Measurements from ENCODE around the gene KLC3. TPM values are rescaled to one million over a fixed set of nuclear protein-coding genes. Genes with fewer than 3 reads are reported as not detected.

KLC3 gene
- total RNA-seq, 2 experiments from 2014 or later, result not detected

DNA sequence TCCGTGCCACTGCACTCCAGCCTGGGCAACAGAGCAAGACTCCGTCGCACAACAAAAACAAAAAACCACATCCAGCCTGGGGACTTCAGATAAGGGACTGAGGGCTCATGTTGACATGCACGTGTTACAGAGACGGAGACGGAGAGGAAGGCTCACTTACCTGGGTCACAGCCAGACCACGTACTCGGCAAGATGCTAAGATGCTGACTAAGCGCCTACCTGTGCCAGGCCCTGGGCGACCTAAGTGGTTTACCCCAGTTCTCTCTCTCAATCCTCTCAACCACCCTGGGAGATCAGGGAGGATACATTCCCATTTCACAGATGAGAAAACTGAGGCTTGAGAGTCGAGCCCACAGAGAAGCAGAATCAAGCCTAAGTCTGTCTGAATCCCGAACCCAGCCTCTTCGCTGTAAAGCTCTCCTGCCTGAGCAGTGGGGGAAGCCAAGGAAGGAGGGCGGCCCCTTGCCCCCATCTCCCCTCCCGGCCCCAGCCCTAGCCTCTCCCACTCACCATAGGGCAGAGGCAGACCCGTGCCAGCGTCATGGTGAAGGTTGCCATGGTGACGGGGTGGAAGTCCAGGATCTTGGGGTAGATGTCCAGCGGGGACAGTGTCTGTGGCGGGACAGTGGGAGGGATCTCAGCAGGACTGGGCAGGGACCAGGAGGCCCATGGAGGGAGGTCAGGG lies 16.4 kb downstream of the KLC3 start:
- peaks cover 2% of the 10 kb centered on the region for H3K4me1 Mint-ChIP-seq
- ATAC-seq, result no peak
- H3K36me3 Mint-ChIP-seq, result peaks cover 8% of the 10 kb centered on the region
- H3K9me3 Mint-ChIP-seq (ENCODE audit: low read depth), result no peaks in the 10 kb centered on the region
- no peak overlapping the region for H3K4me3 Mint-ChIP-seq
- CTCF ChIA-PET, result no interaction called here
- no peak overlapping the region for H3K27ac Mint-ChIP-seq
- no peaks in the 10 kb centered on the region for H3K27me3 Mint-ChIP-seq
- DNase-seq, result no peak

DNA sequence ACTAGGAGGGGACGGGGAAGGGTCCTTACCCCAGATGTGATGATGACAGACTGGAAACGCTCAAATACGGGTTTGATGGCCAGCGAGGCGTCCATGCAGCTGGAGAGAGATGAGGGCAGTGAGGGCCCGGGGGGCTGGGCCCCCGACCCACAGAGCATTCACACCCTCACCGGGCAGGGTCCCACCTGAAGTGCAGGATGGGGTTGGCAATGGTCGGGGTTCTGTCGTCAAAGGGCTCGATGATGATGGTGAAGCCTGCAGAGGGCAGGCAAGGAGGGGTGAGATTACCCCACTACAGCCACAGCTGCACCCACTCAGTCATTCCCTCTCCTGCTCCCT lies 16.9 kb downstream of the KLC3 start:
- no peak for ATAC-seq
- no peak overlapping the region for H3K4me3 Mint-ChIP-seq
- no peak overlapping the region for H3K27ac Mint-ChIP-seq
- H3K4me1 Mint-ChIP-seq, result peaks cover 2% of the 10 kb centered on the region
- CTCF ChIA-PET, result no interaction called here
- H3K36me3 Mint-ChIP-seq, result peaks cover 8% of the 10 kb centered on the region
- DNase-seq, result no peak
- no peaks in the 10 kb centered on the region for H3K9me3 Mint-ChIP-seq (ENCODE audit: low read depth)
- no peaks in the 10 kb centered on the region for H3K27me3 Mint-ChIP-seq

DNA sequence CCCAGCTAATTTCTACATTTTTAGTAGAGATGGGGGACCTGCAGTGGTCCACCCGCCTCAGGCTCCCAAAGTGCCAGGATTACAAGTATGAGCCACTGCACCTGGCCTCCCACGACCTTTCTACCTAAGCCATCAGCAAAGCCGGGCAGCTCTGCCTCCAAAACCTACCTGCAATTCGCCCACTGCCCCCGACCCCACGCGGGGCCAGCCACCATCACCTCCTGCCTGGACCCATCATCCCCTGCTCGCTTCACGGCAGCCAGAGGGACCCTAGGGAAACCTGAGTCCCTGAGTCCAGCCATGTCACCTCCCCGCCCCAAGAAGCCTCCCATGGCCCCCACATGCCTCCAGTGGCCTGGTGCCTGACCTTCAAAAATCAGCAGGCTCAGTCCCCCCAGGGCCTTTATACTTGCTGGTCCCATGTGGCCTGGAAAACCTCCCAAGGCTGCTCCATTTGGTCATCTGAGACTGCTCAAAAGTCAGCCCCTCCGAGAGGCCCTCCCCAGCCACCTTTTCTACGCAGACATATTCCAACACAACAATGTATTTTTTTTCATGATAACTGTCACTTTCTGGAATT lies 17.8 kb downstream of the KLC3 start:
- ATAC-seq (no peak), DNase-seq (no peak)
- Mint-ChIP-seq H3K36me3 (peaks cover 8% of the 10 kb centered on the region), H3K27ac (no peak overlapping the region), H3K4me3 (no peak overlapping the region), H3K4me1 (peaks cover 2% of the 10 kb centered on the region), H3K27me3 (no peaks in the 10 kb centered on the region), H3K9me3 (ENCODE audit: low read depth) (no peaks in the 10 kb centered on the region)
- CTCF ChIA-PET, result no interaction called here

DNA sequence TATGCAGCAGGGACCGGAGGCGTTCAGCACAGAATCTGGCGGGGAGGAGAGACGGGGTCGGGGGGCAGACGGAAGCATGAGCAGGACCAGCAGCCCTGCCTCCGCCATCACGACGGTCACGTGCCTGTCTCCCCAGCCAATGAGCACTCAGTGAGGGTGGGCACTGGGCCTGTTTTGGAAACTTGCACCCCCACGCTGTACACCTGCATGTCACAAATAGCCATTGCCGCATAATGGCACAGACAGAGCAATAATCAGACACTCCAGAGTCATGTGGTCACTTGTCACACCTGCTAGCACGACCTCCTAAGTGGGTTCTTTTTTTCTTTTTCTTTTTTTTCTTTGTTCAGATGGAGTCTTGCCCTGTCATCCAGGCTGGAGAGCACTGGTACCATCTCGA lies 21.1 kb downstream of the KLC3 start:
- CTCF ChIA-PET, result no interaction called here
- Mint-ChIP-seq H3K4me3 (no peak overlapping the region), H3K27ac (no peak overlapping the region), H3K9me3 (ENCODE audit: low read depth) (no peaks in the 10 kb centered on the region), H3K36me3 (peaks cover 2% of the 10 kb centered on the region), H3K27me3 (no peaks in the 10 kb centered on the region), H3K4me1 (peaks cover 2% of the 10 kb centered on the region)
- no peak for ATAC-seq
- DNase-seq, result no peak

DNA sequence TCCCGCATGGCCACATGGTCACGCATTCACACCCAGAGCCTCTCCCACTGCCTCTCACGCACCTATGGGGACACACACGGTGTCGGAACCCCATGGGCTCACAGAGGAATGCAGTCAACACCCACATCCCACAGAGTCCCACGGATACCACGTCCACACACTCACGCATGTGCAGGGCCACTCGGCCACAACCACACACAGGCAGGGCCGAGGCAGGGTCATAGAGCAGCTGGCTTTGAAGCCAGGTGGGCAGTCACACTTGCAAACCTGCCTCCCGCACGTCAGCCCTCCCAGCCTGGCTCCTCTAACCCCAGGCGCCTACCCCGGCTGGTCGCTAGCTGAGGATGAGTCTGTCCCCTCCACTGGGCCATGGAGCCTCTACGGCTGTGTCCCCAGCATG lies 21.7 kb downstream of the KLC3 start:
- H3K36me3 Mint-ChIP-seq, result peaks cover 2% of the 10 kb centered on the region
- no peak for ATAC-seq

DNA sequence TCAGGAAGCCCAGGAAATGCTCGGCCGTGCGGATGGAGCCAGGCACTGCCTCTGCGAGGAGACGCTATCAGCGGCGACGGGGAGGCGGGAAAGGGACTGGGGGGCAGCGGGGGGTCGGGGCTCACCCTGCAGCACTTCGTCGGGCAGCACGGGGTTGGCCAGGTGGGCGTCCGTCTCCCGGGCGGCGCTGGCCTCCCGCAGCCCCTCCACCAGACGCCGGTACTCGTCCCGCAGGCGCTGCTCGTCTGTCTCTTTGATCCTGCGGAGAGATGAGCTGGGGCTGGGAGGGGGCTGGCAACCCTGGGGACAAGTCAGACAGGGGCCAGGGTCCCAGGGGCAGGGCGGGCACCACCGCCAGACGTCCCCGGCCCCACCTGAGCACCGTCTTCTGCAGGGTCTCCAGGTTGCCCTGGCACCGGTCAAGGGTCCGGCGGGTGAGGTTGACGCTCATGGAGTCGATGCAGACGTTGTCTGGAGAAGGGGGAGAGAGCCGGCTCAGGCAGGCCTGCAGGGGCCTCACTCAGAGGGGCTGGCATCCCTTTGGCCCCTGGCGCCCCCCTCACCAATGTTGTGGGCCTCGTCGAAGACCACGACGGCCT lies 23.4 kb downstream of the KLC3 start:
- Mint-ChIP-seq H3K27ac (no peak overlapping the region), H3K9me3 (ENCODE audit: low read depth) (no peaks in the 10 kb centered on the region), H3K36me3 (peaks cover 2% of the 10 kb centered on the region), H3K4me3 (no peak overlapping the region), H3K4me1 (peaks cover 10% of the 10 kb centered on the region), H3K27me3 (no peaks in the 10 kb centered on the region)
- DNase-seq (no peak), ATAC-seq (no peak)
- CTCF ChIA-PET, result no interaction called here

More for the DNA sequence above, 21.7 kb downstream of the KLC3 start:
- DNase-seq, result no peak
- Mint-ChIP-seq H3K27me3 (no peaks in the 10 kb centered on the region), H3K9me3 (ENCODE audit: low read depth) (no peaks in the 10 kb centered on the region), H3K27ac (no peak overlapping the region), H3K4me3 (no peak overlapping the region), H3K4me1 (peaks cover 2% of the 10 kb centered on the region)
- CTCF ChIA-PET, result no interaction called here

DNA sequence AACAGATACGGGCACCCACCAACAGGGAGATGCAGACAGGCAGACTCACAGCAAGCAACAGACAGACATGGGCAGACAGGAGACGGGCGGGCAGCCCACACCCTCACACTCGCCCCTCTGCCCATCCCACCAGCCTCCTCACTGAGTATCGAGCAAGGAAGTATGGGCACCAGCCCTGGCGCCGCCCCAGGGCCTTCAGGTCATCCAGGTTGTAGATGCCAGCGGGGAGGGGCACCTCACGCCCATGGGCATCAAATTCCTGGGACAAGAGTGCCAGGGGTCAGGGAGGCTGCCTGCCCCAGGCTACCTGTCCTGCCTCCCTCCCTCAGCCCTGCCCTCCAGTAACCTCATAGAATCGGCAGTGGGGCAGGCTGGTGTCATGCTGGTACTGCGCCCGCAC lies 24.1 kb downstream of the KLC3 start:
- Mint-ChIP-seq H3K4me1 (peaks cover 11% of the 10 kb centered on the region), H3K36me3 (peaks cover 2% of the 10 kb centered on the region), H3K27ac (no peak overlapping the region), H3K4me3 (no peak overlapping the region), H3K9me3 (ENCODE audit: low read depth) (no peaks in the 10 kb centered on the region), H3K27me3 (no peaks in the 10 kb centered on the region)
- DNase-seq, result no peak
- CTCF ChIA-PET, result no interaction called here
- ATAC-seq, result no peak

DNA sequence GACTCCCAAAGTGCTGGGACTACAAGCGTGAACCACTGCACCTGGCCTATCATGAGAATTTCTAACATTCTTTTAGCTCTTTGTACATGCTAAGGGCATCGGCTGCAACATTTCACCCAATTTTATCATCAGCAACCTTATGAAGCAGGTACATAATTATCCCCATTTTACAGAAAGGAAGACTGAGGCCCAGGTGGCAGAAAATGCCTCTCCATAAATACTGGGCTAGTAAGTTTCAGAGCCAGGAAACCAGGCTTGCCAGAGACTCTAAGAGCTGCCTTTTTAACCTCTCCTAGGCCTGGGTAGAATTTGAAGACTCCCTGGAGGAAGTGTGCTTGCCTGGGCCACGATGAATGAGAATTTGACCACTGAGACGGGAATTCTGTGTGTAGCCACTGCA lies 27.6 kb downstream of the KLC3 start:
- Mint-ChIP-seq H3K4me3 (no peak overlapping the region), H3K9me3 (ENCODE audit: low read depth) (no peaks in the 10 kb centered on the region), H3K36me3 (no peaks in the 10 kb centered on the region), H3K27me3 (no peaks in the 10 kb centered on the region), H3K27ac (no peak overlapping the region), H3K4me1 (peaks cover 20% of the 10 kb centered on the region)
- CTCF ChIA-PET, result no interaction called here
- no peak for DNase-seq
- ATAC-seq, result no peak

DNA sequence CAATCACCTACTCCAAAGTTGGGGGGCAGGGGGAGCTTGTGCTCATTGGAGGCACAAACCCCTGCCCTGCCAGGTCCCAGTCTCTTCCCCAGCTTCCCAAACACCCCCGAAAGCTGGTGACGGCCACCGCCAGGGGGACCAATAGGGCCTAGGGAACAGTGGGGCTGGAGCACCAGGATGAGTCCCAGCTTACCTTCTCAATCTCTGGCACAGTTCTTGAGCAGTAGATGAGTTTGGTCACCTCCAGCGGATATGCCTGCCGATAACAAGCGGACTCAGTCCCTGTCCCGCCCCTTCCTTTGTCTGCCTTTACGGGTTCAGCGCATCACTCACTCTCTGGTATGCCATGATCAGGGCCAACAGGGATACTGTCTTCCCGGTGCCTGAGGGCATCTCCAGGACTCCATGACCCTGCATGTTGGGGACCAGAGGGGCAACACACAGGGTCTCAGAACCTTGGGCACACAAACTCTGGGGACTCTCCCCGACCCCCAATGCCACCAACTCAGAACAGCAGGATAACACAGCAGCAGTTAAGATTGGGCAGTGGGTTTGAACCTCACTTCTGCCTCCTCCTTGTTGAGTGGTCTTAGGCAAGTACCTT lies 28.3 kb downstream of the KLC3 start:
- Mint-ChIP-seq H3K4me1 (peaks cover 20% of the 10 kb centered on the region), H3K27ac (no peak overlapping the region), H3K9me3 (ENCODE audit: low read depth) (no peaks in the 10 kb centered on the region), H3K27me3 (no peaks in the 10 kb centered on the region), H3K36me3 (no peaks in the 10 kb centered on the region), H3K4me3 (peak overlapping the region; percentile 46)
- CTCF ChIA-PET, result no interaction called here
- DNase-seq, result no peak
- no peak for ATAC-seq

DNA sequence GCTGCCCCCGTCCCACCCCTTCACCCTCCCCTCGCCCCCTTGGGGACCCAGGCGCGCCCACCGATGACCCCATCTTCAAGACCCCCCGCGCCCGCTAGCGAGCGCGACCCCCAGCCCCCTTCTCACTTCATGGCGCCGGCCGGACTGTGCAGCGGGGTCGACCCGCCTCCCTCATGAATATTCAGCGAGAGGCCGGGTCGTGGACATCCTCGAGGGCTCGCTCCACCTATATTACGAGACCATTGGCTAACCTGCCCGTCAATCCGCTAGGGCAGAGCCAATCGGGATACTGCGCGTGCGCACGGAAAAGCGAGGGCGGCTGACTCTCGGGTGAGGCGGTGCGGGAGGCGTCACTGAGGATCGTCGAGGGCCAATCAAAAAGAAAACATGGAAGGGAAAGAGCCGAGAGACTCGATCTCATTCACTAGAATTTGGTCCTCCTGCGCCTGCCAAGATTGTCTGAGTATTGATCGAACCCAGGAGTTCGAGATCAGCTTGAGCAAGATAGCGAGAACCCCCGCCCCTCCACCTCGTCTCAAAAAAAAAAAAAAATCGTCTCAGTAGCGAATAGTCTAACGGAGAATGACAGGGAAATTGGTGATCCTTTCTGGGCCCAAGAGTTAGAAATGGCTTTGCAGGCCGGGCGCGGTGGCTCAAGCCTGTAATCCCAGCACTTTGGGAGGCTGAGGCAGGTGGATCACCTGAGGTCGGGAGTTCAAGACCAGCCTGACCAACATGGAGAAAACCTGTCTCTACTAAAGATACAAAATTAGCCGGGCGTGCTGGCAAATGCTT lies 30.1 kb downstream of the KLC3 start, which contains the start of gene ERCC2:
TSS of gene ERCC2 (minus strand) at position 164 of the 795 bp plus-strand sequence. CDS start at position 131, 33 bp downstream.
- H3K4me1 Mint-ChIP-seq, result peaks cover 20% of the 10 kb centered on the region
- no peaks in the 10 kb centered on the region for H3K36me3 Mint-ChIP-seq
- peak within 1 kb of the TSS; percentile 99 for H3K27ac Mint-ChIP-seq
- CTCF ChIA-PET, result interaction anchor here (0.8 to 1.4 kb wide), 5 partner anchors 18 to 188 kb away, joined by 3 to 4 read pairs (median 4); no protein-coding TSS in a partner anchor
- H3K27me3 Mint-ChIP-seq, result no peaks in the 10 kb centered on the region
- no peaks in the 10 kb centered on the region for H3K9me3 Mint-ChIP-seq (ENCODE audit: low read depth)
- peak; percentile 100 for DNase-seq
- peak within 1 kb of the TSS; percentile 80 for H3K4me3 Mint-ChIP-seq
- peak; percentile 99 for ATAC-seq

DNA sequence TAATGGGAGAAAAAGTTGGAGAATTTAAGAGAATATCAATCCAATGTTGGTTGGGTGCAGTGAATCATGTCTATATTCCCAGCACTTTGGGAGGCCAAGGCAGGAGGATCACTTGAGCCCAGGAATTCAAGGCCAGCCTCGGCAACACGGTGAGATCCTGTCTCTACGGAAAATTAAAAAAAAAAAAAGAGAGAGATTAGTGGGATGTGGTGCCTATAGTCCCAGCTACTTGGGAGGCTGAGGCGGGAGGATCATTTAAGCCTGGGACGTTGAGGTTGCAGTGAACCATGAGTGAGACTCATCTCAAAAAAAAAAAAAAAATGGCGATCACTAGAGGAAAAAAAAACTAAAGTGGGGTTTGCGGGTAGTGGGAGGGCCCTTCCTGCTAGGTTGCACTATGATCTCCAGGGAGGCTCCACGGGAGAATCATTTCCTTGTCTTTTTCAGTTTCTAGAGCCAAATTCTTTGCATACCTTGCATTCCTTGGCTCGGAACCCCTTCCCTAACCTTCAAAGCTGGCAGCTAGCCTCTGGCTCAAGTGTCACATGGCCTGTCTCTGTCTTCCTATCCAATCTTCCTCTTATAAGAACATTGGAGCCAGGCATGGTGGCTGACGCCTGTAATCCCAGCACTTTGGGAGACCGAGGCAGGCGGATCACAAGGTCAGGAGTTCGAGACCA lies 35.6 kb downstream of the KLC3 start:
- ATAC-seq (no peak), DNase-seq (no peak)
- H3K27ac Mint-ChIP-seq, result no peak overlapping the region
- H3K4me1 Mint-ChIP-seq, result peaks cover 4% of the 10 kb centered on the region
- CTCF ChIA-PET, result interaction anchor here (1.6 kb wide), 1 partner anchor 64 kb away, joined by 3 read pairs; no protein-coding TSS in a partner anchor
- no peaks in the 10 kb centered on the region for H3K36me3 Mint-ChIP-seq
- no peak overlapping the region for H3K4me3 Mint-ChIP-seq
- no peaks in the 10 kb centered on the region for H3K9me3 Mint-ChIP-seq (ENCODE audit: low read depth)
- no peaks in the 10 kb centered on the region for H3K27me3 Mint-ChIP-seq

DNA sequence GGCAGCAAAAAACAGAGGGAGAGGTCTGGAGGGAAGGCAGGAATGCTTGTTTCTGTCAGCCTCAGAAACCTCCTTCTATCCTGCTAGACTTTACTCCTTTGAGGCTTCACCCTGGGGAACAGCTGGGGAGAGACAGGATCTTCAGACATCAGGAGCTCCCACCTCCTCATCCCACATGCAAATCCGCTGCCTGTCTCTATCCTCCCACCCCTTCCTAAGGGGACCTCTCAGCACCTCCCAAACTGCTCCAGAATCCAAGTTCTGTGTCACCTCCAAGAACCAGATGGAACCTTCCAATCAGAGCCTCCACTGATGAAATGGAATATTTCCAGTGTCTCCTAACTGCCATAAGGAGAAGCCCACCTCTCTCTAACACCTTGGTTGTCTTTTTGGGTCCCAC lies 39.6 kb downstream of the KLC3 start:
- H3K4me1 Mint-ChIP-seq, result peaks cover 2% of the 10 kb centered on the region
- peaks cover 4% of the 10 kb centered on the region for H3K27me3 Mint-ChIP-seq
- no peak for DNase-seq
- CTCF ChIA-PET, result interaction anchor here (0.7 to 1.4 kb wide), 2 partner anchors 25 to 98 kb away, joined by 3 to 4 read pairs; partner anchors contain the start of gene PPP1R13L
- H3K4me3 Mint-ChIP-seq, result no peak overlapping the region
- no peak overlapping the region for H3K27ac Mint-ChIP-seq
- H3K36me3 Mint-ChIP-seq, result no peaks in the 10 kb centered on the region
- no peaks in the 10 kb centered on the region for H3K9me3 Mint-ChIP-seq (ENCODE audit: low read depth)
- ATAC-seq, result no peak

DNA sequence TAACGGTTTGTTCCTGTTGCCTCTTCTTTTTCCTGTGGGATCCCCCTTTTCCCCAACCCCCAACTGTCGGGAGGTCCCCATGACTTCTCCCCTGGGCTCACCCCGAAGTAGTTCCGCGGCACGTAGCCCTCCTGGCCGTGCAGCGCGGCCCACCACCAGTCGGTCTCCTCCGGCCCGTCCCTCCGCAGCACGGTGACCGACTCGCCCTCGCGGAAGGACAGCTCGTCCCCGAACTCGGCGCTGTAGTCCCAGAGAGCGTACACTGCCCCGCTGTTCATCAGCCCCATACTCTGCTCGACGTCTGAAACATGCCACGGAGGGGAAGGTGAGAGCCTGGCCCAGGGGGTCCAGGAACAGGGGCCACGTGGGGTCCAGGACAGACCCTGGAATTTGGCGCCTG lies 41.9 kb downstream of the KLC3 start:
- Mint-ChIP-seq H3K9me3 (ENCODE audit: low read depth) (no peaks in the 10 kb centered on the region), H3K36me3 (no peaks in the 10 kb centered on the region), H3K27me3 (peaks cover 24% of the 10 kb centered on the region), H3K4me3 (no peak overlapping the region), H3K27ac (no peak overlapping the region), H3K4me1 (no peaks in the 10 kb centered on the region)
- CTCF ChIA-PET, result no interaction called here
- DNase-seq (no peak), ATAC-seq (no peak)
